ENCODE results near the gene ANKRD16. TPM values are rescaled to one million over a fixed set of nuclear protein-coding genes. Genes with fewer than 3 reads are reported as not detected.

The ANKRD16 gene
- total and polyA plus RNA-seq, 2 of the 13 experiments (the other 11 are each of a cell fraction or from before 2014, with no cell fraction given) = 8.0 to 11.4 TPM

DNA sequence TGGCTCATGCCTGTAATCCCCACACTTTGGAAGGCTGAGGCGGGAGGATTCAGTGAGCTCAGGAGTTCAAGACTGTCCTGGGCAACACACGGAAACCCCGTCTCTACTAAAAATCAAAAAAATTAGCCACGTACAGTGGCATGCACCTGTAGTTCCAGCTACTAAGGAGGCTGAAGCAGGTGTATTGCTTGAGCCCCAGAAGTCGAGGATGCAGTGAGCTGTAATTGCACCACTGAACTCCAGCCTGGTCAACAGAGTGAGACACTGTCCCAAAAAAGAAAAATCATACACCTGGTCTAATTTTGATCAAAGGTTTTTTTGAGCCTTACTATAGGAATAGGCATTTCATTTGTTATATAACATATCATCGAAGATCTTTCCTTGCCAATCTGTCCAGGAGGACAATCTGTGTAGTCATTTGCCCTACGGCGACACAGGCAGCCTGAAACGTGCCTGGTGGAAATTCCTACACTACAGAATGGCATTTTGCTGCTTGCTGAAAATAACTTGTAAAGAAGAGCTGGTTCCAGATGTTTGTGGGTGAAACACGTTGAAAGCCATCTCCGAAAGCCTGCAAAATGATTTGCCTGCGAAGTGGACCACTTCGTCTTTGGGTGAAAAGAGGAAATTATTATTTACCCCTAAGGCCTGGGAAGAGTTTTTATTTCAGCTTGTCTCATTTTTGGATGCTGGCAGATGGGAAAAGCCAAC lies 45.2 kb downstream of the ANKRD16 start (continued):
- TF ChIP-seq ELK4 (CRISPR knock-in tag; IDR thresholded peaks at IDR 0.05; ENCODE audit: borderline replicate concordance) (no peak), CCAR2 (optimal IDR thresholded peaks at IDR 0.05; ENCODE audit: low read depth, low read length) (no peak)
- TF ChIP-seq, protein P1, sequence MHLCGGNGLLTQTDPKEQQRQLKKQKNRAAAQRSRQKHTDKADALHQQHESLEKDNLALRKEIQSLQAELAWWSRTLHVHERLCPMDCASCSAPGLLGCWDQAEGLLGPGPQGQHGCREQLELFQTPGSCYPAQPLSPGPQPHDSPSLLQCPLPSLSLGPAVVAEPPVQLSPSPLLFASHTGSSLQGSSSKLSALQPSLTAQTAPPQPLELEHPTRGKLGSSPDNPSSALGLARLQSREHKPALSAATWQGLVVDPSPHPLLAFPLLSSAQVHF (CRISPR knock-in tag; IDR thresholded peaks at IDR 0.05) = no peak

DNA sequence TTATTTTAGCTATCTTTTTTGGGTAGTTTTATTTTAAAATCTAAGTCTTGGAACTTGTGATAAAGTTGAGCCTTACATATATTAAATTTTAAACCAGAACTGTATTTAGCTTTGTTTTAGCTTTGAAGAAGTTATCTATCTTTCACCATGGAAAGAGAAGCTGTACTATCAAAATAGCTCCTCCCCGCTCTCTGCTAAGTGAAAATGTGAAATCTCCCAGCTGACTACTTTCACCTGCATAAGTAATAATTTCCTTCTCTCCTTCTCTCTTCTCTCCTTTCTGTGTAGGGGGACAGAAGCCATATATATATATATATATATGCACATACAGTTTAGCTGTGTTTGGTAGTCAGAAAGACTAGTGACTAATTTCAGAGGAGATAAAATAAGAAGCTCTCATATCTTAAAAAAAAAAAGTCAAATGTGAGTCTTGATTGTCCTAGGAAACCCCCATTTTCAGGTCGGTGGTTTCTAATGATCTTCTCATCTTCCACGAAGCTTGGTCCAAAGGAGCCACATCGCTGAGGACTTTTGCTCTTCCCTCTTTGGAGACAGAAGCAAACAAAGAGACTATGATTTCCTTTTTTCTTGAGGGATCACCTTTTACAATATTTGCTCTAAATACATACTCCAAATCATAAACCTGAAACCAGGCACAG lies 45.9 kb downstream of the ANKRD16 start:
- Histone ChIP-seq H3K4me2 (ENCODE audit: low read depth, low read length) (peak overlapping the region; percentile 18; the same call in 1 of the 2 replicates), H3K4me1 (ENCODE audit: insufficient read depth, low read length) (peaks cover 52% of the 10 kb centered on the region), H3K4me3 (replicated peaks in 1 of 3; ENCODE audit: insufficient read depth in 1 of 3, low read depth in 2 of 3, low read length in 3 of 3) (no peak overlapping the region), H3K27me3 (ENCODE audit: control insufficient read depth in 1 of 2, insufficient read depth in 2 of 2, low read length in 2 of 2) (no peaks in the 10 kb centered on the region; a peak in 1 of 5 replicates), H3K27ac (ENCODE audit: extremely low read length, insufficient read depth, low read length) (no peak overlapping the region), H3K9me3 (ENCODE audit: low read length) (no peaks in the 10 kb centered on the region), H3K9ac (ENCODE audit: insufficient read depth, low read depth, low read length) (no peak overlapping the region), H2AFZ (ENCODE audit: low read length) (no peak overlapping the region), H4K20me1 (ENCODE audit: insufficient read depth, low read length) (no peaks in the 10 kb centered on the region), H3K79me2 (ENCODE audit: insufficient read depth, low read length) (no peaks in the 10 kb centered on the region), H3K36me3 (replicated peaks in 1 of 2; ENCODE audit: control insufficient read depth in 1 of 2, insufficient read depth in 2 of 2, low read length in 2 of 2) (no peaks in the 10 kb centered on the region)
- ATAC-seq (no peak), FAIRE-seq (no peak), DNase-seq (ENCODE audit: low spot score) (no peak)
- in situ Hi-C loops (cut with HindIII; ENCODE audit: extremely low pct_ligation_motif_present, low pct_unique_long_range_greater_than_20kb) = no loop called here
- intact Hi-C loops (cut with micrococcal nuclease; ENCODE audit: unreplicated experiment) = no loop called here
- ChIA-PET POLR2A (interaction anchor here (2.4 kb wide), 1 partner anchor 30 kb away, joined by 7 read pairs; the partner anchor contains the start of gene GDI2), CTCF (ENCODE audit: low intra/inter-chr PET ratio, low total read pairs) (no interaction called here)
- TF ChIP-seq ZGPAT (CRISPR knock-in tag; IDR thresholded peaks at IDR 0.05) (no peak), ZNF337 (CRISPR knock-in tag; IDR thresholded peaks at IDR 0.05; ENCODE audit: borderline replicate concordance, low read depth) (no peak), ZNF331 (CRISPR knock-in tag; IDR thresholded peaks at IDR 0.05) (no peak), MIER2 (CRISPR knock-in tag; IDR thresholded peaks at IDR 0.05) (no peak), SOX6 (IDR thresholded peaks at IDR 0.05) (no peak), SOX6 (CRISPR knock-in tag; IDR thresholded peaks at IDR 0.05) (no peak)
- TF ChIP-seq, protein P2, sequence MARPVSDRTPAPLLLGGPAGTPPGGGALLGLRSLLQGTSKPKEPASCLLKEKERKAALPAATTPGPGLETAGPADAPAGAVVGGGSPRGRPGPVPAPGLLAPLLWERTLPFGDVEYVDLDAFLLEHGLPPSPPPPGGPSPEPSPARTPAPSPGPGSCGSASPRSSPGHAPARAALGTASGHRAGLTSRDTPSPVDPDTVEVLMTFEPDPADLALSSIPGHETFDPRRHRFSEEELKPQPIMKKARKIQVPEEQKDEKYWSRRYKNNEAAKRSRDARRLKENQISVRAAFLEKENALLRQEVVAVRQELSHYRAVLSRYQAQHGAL (CRISPR knock-in tag; IDR thresholded peaks at IDR 0.05; ENCODE audit: not compliant biosample characterization) = no peak
- no TSS peak for BruUV-seq (replicated peaks)
- 48% methylated on average over 4 of the region's 4 CpGs for WGBS (ENCODE audit: low lambda C conversion rate)
